Stimulated activated CD8-positive, alpha-beta memory T cell treated with anti-CD3 and anti-CD28 coated beads, Interleukin-12 subunit alpha, Interleukin-12 subunit beta, amount 100 ng/mL, for 4 hours (primary cell): Measurements from ENCODE around the gene PARD3.

ENCODE experiments used
- DNase-seq: peaks from one replicate; pipeline ENCODE4 v3.0.0-alpha.2; 2020; ENCODE audit warnings: low read depth

The PARD3 gene

DNA sequence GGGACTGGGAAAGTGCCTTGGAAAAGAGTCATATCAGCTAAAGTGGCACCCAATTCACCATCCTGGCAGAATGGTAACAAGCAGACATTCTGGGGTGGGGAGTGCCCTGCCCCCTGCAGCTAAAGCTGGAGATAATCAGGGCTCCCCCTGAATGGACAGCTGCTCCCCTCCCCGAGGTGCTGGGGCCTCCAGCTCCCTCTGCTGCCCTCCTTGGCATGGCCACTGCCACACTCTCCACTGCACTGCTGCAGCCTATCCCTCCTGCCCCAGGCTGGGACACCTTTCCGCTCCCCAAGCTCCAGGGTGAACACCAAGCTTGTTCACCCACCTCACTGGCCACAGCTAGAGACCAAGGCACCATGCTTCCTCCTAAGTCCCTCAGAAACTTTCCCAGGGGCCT, 9.8 kb upstream of the PARD3 start:
- DNase-seq: no peak

DNA sequence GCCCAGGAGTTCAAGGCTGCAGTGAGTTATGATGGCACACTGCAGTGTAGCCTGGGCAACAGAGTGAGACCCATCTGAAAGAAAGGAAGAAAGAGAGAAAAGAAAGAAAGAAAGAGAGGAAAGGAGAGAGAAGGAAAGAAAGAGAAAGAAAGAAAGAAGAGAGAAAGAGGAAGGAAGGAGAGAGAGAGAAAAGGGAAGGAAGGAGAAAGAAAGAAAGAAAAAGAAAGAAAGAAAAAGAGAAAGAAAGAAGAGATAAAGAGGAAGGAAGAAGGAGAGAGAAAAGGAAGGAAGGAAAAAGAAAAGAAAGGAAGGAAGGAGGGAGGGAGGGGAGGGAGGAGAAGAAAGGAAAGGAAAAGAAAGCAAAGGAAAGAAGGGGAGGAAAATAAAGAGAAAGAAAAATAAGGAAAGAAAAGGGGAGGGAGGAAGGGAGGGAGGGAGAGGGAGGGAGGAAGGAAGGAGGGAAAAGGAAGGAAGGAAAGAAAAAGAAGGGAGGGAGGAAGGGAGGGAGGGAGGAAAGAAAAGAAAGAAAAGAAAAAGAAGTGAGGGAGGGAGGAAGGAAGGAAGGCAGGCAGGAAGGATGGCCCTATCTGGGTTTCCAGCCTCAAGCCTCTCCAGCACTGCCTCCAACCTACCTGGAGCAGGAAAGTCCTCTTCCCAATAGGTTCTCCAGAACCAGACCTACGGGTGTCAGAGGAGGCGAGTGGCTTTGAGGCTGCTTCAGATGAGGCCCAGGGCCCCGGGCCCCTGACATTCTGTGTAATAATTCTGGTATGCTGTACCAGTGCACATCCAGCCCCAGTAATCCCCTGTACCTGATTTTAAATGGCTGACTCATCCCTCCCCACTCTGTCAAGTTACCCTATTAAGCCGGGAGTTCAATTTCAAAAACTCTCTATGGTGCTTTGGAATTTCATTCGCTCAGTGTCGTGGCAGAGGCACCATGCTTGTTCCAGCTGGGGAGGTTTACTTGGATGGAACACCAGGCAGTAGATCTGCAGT, 6.8 kb upstream of the PARD3 start:
- no peak for DNase-seq

DNA sequence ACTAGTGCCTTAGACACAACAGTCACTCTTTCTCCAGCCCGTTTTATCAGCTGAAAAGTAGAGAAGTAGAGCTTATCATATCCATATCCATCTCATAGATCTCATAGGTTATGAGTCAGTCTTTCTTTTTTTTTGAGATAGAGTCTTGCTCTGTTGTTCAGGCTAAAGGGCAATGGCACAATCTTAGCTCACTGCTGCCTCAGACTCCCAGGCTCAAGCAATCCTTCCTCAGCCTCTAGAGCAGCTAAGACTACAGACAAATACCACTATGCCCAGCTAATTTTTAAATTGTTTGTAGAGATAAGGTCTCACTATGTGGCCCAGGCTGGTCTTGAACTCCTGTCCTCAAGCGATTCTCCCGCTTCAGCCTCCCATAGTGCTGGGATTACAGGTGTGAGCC, 2.5 kb upstream of the PARD3 start:
- DNase-seq: no peak

DNA sequence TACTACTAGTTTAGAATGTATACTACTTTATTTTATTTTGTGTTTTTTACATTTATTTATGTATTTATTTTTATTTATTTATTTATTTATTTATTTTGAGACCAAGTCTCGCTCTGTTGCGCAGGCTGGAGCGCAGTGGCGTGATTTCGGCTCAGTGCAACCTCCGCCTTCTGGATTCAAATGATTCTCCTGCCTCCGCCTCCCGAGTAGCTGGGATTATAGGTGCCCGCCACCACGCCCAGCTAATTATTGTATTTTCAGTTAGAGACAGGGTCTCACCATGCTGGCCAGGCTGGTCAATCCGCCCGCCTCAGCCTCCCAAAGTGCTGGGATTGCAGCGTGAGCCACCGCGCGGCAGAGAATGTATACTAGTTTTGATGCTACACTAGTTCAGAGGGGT, 2.0 kb upstream of the PARD3 start:
- DNase-seq: no peak

DNA sequence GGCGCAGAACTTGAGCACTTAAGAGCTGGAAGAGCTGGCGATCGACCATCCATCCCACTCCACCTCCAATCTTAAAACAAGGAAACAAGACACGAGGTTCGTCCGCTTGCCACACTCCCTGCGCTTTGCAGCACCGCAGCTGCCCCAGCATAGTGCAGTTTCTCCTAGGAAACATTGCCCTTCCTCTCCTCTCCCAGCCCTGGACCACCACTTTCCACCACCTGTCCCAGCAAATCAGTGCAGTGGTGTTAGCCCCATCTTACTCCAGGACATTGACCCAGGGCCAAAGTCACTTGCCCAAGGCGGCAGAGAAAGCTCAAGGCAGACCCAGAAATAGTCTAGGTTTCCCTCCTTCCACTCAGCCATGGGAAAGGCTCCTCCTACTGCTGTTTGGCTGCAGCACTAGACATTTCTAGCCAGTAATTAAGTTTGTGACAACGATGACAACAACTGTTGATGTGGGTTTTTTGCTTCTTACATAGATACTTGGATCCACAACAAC, 1.5 kb upstream of the PARD3 start:
- DNase-seq: no peak

DNA sequence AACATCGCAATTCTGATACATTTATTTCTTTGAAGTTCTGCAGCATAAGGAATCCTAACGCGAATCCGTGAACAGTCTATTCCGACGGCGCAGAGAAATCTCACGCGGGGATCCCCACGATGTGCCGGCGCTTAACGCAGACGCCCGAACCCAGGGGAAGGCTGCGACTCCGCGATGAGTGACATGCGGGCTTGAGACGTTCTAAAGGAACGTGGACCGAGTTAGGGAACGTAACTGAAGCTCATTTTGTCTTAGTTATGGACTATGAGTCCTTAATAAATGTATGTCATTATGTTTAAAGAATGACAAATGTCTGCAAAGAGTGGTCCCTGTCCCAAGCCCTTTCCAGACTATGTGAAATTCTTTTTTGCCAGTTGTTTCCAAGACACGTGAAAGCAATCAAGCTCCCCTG, 995 bp upstream of the PARD3 start:
- DNase-seq: no peak

DNA sequence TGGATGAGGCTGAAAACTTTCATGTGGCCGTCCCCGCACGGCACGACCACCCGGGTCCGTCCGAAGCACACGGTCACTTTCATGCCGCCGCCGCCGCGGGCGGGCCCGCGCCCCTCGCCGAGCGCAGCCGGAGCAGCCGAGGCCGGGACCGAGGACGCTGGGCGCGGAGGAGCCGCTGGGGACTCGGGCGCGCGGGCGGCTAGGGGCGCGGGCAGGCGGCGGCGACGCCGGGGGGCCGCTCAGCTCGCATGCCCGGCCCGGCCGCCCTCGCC, 247 bp downstream of the PARD3 start:
- DNase-seq: no peak

DNA sequence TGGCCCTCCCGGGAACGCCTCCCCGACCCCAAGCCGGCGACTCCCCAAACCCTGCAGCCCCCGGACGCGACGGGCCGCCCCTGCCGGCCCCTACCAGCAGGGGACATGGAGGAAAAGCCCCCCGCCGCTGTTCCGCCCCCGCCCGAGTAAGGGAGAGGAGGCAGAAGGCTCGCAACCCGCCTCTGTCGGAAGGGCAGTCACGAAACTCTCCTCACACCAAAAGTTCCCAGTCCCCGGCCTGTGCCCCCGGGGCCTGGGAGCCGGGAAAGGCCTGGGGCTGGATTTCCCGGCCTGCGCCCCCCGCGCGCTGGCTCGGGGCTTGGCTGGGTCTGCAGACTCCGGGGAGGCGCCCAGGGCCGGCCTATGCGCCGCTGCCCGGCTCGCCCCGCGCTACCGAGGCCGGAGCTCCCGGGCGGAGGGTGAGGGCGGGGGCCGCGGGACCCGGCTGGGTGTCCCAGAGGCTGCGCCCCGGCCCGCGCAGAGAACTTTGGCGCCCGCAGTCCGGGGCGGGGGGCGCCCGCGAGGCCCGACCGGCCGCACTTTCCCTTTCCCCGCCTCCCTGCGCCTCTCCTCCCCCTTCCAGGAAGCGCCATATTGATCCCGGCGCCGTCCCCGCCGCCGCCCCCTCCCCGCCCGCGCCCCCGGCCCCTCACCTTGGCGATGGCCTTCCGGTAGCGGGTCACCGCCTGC, 728 bp downstream of the PARD3 start:
- no peak for DNase-seq

DNA sequence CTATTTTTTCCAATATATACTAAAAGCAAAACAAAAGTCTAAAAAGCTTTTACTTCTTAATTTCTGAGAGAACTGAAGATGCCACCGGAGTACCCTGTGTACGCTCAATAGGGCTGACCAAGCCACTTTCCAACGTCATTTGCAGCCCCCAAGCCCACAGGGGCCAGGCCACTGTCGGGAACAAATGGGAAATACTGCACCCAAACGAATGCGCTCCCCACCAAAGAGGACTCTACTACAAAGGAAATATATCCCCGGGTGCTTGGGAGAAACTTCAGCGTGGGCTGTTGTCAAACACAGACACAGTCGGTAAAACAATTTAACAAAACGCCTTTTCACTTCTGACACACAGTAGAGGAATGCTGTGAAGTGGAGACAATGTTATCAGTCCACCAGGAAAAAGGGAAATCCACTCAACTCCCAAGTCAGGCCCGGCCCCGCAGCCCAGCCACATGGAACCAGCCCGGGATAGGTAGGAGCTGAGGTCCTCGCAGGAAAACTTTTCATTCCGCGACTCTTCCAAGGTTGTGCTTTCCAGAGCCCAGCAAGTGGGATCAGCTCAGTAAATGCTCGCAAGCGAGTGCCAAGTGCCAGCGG, 1.4 kb downstream of the PARD3 start:
- DNase-seq: no peak

DNA sequence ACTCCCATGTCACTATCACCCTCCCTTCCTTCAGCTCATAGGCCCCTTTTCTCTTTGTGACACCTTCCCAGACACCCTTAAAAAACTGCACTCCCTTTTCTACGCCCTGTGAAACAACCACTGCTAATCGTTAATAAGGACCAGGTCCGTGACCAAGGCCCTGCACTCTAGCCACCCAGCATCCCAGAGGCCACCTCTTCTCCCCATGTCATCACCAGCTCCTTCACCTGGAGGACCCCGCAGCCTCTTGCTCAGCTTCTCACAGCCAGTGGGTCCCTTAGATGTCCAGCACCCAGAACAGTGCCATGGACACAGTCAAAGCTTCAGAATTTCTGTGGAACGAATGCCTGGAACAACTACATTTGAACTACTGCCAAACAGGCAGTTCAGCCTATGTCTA, 2.3 kb downstream of the PARD3 start:
- no peak for DNase-seq

DNA sequence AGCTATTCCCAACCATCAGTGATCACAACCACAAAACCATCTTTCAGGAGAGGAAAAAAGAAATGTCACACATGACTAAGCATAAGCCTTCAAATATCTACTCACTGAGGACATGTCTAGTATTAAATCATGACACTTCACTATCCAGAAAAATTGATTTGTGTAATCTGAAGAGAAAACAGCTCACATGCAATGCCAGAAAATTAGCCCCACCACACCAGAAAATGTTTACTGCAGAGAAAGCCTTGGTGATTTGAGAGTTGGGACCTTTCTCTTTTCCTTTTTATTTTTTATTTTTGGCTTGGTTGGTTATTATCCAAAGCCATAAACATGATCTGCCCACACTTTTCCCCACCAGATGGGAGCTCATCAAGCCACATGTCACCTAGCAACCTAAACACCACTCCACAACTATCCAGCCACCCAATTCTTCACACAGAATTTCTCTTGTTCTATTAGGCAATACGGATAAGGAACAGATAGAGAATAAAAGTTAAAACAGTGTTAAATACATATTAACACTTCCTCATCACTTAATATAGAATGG, 3.1 kb downstream of the PARD3 start:
- DNase-seq: no peak

DNA sequence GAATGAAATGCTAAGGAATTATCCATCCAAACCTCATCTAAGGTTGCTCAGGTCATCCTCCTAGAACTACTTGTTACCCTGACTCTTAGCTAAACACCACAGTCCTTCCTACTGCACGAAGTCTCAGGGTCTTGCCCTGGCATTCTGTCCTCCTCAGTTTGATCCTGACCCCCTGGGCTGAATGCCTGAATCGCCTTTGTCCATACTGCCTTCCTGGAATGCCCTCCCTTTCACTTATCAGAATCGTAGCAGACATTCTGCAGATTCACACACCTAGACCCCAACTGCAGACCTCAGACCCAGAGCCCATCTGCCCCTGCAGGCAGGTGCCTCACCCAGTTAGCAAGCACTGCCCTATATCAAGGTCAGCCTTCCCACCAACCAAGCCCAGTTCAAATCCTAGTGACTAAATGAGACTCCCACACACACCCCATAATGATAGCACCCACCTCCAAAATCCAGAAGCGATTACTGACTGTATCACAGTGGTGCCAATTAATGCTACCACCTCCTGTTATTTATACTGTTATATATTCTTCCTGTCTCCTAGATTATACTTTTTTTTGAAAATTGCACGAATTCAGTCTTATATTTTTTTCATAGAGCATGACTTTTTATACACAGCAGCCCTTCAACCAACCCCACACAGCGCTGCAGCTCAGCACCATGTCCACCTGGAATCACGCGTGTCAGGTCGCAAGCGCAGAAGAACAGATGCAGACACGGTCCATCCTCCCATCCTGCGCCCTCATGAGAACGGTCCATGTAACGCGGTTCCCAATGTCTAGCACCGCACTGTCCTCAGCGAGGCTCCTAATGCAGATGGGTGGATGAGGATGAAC, 3.7 kb downstream of the PARD3 start:
- DNase-seq: no peak

DNA sequence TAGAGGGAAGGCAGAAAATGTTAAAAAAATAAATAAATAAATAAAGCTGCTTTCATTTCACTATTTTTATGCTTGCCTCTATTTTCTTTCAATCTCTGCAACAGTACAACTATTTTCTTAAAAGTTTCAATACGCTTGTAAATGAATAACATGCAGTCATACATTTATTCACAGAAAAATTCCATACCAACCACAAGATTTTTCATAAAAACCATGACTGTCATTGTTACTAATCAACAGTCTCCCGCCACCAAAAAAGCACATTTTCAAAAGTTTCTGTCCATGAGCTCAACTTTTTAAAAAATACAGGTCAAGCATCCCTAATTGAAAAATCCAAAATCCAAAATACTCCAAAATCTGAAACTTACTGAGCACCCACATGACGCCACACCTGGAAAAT, 5.3 kb downstream of the PARD3 start:
- no peak for DNase-seq

DNA sequence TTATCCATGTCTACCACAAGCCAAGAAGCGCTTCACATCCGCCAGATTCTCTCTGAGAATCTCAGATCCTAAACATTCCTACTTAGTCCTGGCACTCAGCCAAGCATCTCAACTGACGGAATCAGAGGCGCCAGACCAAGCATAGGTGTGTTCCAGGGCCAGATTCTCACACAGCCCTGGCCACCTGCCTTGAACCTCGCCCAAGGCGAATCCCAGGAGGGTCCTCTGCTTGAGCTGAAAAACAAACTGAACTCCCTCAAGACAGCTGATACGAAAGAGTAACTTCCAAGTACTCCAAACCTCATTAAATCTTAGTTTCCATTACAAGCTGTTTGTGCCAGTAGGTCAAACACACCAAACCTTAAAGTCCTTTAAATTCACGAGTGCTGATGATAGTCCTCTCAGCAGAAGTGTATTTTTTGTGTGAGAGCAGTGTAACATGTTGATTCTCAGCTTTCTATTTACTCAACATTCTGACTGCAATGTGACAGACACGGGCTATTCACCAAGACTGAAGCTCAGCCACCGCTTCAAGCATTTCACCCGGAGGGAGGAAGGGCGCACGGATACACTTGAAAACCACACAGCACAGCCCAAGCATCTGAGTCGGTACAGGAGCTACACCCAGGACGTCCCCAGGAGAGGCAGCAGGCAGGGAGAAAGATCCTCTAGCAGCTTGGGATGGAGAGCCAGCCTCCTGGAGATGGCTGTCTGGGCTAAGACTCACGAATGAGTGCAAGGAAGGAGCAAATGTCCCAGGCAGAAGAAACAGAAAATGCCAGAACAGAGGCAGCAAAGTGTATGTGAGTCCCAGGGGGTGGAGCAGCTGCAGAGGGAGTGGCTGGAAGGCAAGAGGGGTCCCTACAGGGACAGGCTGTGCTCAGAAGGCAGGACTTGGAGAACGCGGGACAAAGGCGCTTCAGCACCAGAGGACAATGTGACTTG, 6.0 kb downstream of the PARD3 start:
- DNase-seq: no peak

DNA sequence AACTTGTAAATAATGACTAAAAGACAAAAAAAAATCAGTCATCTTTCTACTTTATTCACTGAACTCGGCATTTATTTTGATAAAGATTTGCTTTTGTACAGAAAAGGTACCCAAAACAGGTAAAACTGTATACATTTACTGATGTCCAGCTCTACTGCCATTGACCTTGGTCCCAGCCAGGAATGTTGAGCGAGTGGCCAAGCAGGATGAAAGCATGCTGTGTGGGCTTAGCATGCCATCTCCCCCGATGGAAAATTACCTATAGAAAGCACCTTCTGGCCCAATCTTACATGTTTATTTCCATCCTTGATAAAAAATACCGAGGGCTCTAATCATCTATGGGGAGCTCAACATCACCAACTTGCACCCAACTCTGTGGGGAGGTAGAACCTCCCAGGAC, 6.8 kb downstream of the PARD3 start:
- no peak for DNase-seq

DNA sequence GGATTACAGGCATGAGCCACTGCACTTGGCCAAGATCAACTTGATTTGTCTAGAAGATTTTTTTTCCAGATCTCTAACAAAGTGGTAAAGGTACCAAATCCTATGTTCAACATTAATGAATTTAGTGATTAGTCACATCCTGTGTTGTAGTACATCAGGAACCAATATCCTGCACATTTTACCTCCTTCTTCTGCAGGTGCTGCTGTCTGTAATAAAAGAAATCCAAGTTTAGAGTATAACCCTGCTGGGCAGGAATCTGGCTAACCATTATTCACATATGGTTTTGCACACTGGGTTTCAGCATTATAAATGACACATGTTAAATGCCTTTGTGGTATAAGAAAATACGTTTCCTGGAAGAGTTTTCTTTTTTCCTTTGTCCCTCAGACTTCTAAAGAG, 10.8 kb downstream of the PARD3 start:
- DNase-seq: no peak

DNA sequence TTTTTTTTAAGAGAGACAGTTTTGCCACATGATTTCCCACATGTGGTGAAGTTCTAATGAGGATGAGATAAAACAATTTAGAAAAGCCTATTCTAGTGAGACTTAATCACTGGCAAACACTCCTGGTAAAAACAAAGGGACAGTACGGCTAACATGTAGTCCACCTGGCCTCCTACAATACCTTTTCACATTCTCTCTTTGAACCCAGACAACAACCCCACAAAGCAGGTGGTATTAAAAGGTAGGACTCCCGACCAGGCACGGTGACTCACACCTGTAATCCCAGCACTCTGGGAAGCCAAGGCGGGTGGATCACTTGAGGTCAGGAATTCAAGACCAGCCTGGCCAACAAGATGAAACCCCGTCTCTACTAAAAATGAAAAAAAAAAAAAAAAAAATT, 12.4 kb downstream of the PARD3 start:
- DNase-seq: no peak

DNA sequence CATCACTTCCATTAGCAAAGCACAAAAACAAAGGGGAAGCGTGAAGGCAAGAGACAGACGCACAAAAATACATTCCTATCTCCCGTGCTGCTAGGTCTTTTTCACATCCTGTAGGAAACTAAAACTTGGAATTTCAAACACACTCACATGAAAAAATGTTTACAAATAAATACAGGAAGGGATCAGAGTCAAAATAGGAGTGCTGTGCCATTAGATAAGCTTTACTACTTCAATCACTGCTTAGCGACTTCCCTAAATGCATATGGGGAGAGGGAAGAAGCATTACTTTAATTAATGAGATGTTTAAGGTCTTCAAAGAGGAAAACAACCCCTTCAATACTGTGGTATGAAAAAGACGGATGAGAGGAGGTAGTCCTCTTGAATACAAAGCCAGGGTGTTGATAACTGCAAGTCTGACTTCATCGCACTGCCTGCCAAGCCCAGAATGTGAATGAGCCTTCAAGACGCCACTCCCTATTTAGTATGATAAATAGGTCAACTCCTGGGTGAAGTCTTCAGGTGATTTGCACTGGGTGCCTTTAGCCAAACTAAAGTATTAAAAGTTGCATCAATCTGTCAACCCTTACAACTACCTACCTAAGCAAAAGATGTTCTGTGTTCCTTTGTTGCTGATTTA, 13.9 kb downstream of the PARD3 start:
- no peak for DNase-seq

DNA sequence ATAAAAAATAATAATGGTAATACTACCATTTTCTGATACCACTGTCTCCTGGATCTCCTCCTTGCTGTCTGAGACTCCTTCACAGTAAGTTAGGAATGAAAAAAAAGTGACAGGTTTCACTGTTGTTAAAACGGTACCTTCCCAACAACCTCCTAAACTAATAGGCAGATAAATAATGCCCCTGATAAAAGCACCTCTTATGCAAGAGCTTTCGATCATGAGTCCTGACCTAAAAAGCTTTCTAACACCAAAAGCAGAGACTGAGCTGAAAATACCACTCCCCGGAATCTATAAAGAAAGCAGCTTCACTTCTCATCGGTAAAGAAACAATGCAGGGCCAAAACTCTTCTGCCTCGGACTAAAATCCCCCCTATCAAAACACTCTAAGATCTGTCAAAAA, 14.5 kb downstream of the PARD3 start:
- no peak for DNase-seq

DNA sequence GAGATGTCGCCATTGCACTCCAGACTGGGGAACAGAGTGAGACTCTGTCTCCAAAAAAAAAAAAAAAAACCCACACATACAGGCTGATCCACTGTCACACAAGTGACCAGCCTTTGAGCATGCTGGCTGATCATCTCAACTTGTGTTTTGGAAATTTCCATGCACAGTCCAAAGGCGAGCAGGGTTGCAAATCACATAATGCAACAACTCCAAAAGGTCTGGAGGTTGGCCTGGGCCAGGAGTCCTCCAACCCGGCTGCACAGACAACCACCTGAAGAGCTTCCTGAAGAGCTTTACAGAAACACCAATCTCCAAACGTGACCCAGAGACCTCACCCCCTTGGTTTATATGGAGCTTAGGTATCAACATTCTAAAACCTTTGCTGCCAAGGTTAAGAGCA, 16.4 kb downstream of the PARD3 start:
- no peak for DNase-seq
